HT1080 (cell line): ENCODE measurements around the gene INPP4B. TPM values are rescaled to one million over a fixed set of nuclear protein-coding genes. Genes with fewer than 3 reads are reported as not detected.
"Not testable (repeated sequence)": the region's sequence is repeated elsewhere in the genome, so short reads cannot be mapped to it uniquely, and the experiment has no call there.

Experiments
- DNase-seq: peaks from one replicate; pipeline ENCODE4 v3.0.0-alpha.2; 2015; ENCODE audit warnings: low read depth
- total RNA-seq: library from RNA; depleted of rRNA; stranded (reverse); fragments of >200 nt; shearing (Covaris generic); gene quantifications from 2 replicates; pipeline ENCODE4 v1.2.3, GENCODE V29; 2014

The INPP4B gene
- total RNA-seq, 1 experiment from 2014 or later, result 9.3 TPM

GRCh38 chr4:142687547-142688275 is 158.4 kb downstream of the INPP4B start:
- DNase-seq, result no peak

GRCh38 chr4:142686081-142686480 is 160.0 kb downstream of the INPP4B start:
- DNase-seq, result no peak

GRCh38 chr4:142683997-142684396 is 162.1 kb downstream of the INPP4B start:
- no peak for DNase-seq

GRCh38 chr4:142683503-142683902 is 162.6 kb downstream of the INPP4B start:
- DNase-seq, result no peak

GRCh38 chr4:142671516-142671915 is 174.6 kb downstream of the INPP4B start:
- no peak for DNase-seq

GRCh38 chr4:142663828-142664227 is 182.3 kb downstream of the INPP4B start:
- no peak for DNase-seq

- peak; percentile 18 for DNase-seq
These were observed 185.4 kb downstream of the INPP4B start for GRCh38 chr4:142660728-142661127.

- DNase-seq, result no peak
These were observed 189.9 kb downstream of the INPP4B start for GRCh38 chr4:142656178-142656577.

- DNase-seq, result no peak
These were observed 197.7 kb downstream of the INPP4B start for GRCh38 chr4:142648378-142648777.

- peak; percentile 5 for DNase-seq
These were observed 200.5 kb downstream of the INPP4B start for GRCh38 chr4:142645475-142646108.

- DNase-seq, result not testable (repeated sequence)
These were observed 201.5 kb downstream of the INPP4B start for GRCh38 chr4:142644628-142645027.

GRCh38 chr4:142637614-142638013 is 208.5 kb downstream of the INPP4B start:
- DNase-seq, result no peak

- DNase-seq, result no peak
These were observed 214.3 kb downstream of the INPP4B start for GRCh38 chr4:142631836-142632235.

GRCh38 chr4:142615324-142615665 is 230.8 kb downstream of the INPP4B start:
- DNase-seq, result peak; percentile 49

- peak; percentile 44 for DNase-seq
These were observed 231.3 kb downstream of the INPP4B start for GRCh38 chr4:142614621-142615323.

GRCh38 chr4:142607976-142608375 is 238.1 kb downstream of the INPP4B start:
- DNase-seq, result no peak

GRCh38 chr4:142600952-142601351 is 245.1 kb downstream of the INPP4B start:
- DNase-seq, result no peak

GRCh38 chr4:142598132-142598531 is 248.0 kb downstream of the INPP4B start:
- no peak for DNase-seq

GRCh38 chr4:142596595-142596994 is 249.5 kb downstream of the INPP4B start:
- DNase-seq, result no peak

- no peak for DNase-seq
These were observed 250.0 kb downstream of the INPP4B start for GRCh38 chr4:142596121-142596520.

- no peak for DNase-seq
These were observed 250.8 kb downstream of the INPP4B start for GRCh38 chr4:142595222-142595871.

GRCh38 chr4:142585411-142585810 is 260.7 kb downstream of the INPP4B start:
- no peak for DNase-seq
